K562 (cell line): ENCODE results near the gene POU4F2. TPM values are rescaled to one million over a fixed set of nuclear protein-coding genes. Genes with fewer than 3 reads are reported as not detected.

Experiments
- ATAC-seq: fragments of 200-7000 bp; cut with Tn5 transposase; 3 replicates; pipeline ENCODE4 v1.9.1; 2020; ENCODE audit warnings: moderate library complexity
- BruUV-seq: library from RNA; stranded (reverse); fragments of 400-500 nt; replicated peaks from 2 replicates; lab custom pipeline; 2021; lab: Mats Ljungman, UMichigan
- CTCF ChIA-PET: fragments of 300-600 bp; formaldehyde crosslinking; extraction: SDS; loops from one replicate; lab custom pipeline; 2021; ENCODE audit warnings: low intra/inter-chr PET ratio; lab: Yijun Ruan, JAX
- POLR2A ChIA-PET: fragments of 300-600, 350-650 bp; sonication (Branson Sonifier 250); formaldehyde crosslinking; extraction: SDS; loops from one replicate; lab custom pipeline; 2021; ENCODE audit warnings: antibody characterized with exemption, inconsistent platforms; lab: Yijun Ruan, JAX
- DNase-seq, 4 experiments: peaks; one replicate each; pipeline versions ENCODE4 v3.0.0 to v3.0.0-alpha.2; 2011 to 2018; ENCODE audit warnings: low spot score in 3 of 4, mixed read lengths in 3 of 4; ENCODE audit errors: extremely low read depth in 1 of 4
- FAIRE-seq: peaks from 2 replicates; lab custom pipeline; 2011; peaks lifted over from hg19 to GRCh38; lab: Jason Lieb, UNC
- H2AFZ ChIP-seq: 2 replicates; pipeline ENCODE4 v1.6.0; 2011; ENCODE audit warnings: low read depth, low read length, control low read depth, inconsistent platforms
- H3K27ac ChIP-seq: fragments of 200-600 bp; 3 replicates; pipeline ENCODE4 v1.8.0; 2011; ENCODE audit warnings: low read depth, mild to moderate bottlenecking, control low read depth, inconsistent platforms, low read length, moderate library complexity, mixed read lengths; ENCODE audit errors: extremely low read depth
- H3K27me3 ChIP-seq, 2 experiments: fragments of 300-600 bp in 1 of 2; 2 replicates in 1 of 2; 3 replicates in 1 of 2; pipeline versions ENCODE4 v1.6.0 to v1.8.0; 2011; ENCODE audit warnings: inconsistent platforms in 2 of 2, low read length in 2 of 2, mild to moderate bottlenecking in 1 of 2, mixed read lengths in 1 of 2, moderate library complexity in 1 of 2; ENCODE audit not compliant: control insufficient read depth in 2 of 2, insufficient read depth in 2 of 2
- H3K36me3 ChIP-seq: fragments of 300-600 bp; 3 replicates; pipeline ENCODE4 v1.8.0; 2011; ENCODE audit warnings: mild to moderate bottlenecking, low read length, inconsistent platforms; ENCODE audit not compliant: control insufficient read depth, insufficient read depth
- H3K4me1 ChIP-seq, 2 experiments: fragments of 200-600 bp in 1 of 2; replicated peaks in 1 of 2; 2 replicates in 1 of 2; 3 replicates in 1 of 2; pipeline versions ENCODE4 v1.5.1 to v1.8.0; 2011; ENCODE audit warnings: inconsistent platforms in 2 of 2, low read length in 2 of 2, mild to moderate bottlenecking in 1 of 2, mixed read lengths in 1 of 2, moderate library complexity in 1 of 2; ENCODE audit not compliant: control insufficient read depth in 2 of 2, insufficient read depth in 2 of 2
- H3K4me2 ChIP-seq: 2 replicates; pipeline ENCODE4 v1.6.1; 2011; ENCODE audit warnings: low read length, control low read depth, inconsistent platforms, mixed read lengths; ENCODE audit not compliant: insufficient read depth
- H3K4me3 ChIP-seq: fragments of 200-600 bp; sonication (generic), shearing (Covaris generic); 2 replicates; pipeline ENCODE4 v1.5.1; 2016; ENCODE audit warnings: control low read depth, inconsistent platforms
- H3K79me2 ChIP-seq: fragments of 200-600 bp; 3 replicates; pipeline ENCODE4 v1.8.0; 2011; ENCODE audit warnings: low read length, inconsistent platforms; ENCODE audit not compliant: control insufficient read depth, insufficient read depth
- H3K9ac ChIP-seq, 2 experiments: 2 replicates each; pipeline versions ENCODE4 v1.6.0 to v1.6.1; 2011; ENCODE audit warnings: low read depth in 2 of 2, low read length in 2 of 2, control low read depth in 1 of 2, inconsistent platforms in 1 of 2, mild to moderate bottlenecking in 1 of 2, mixed read lengths in 1 of 2; ENCODE audit not compliant: insufficient read depth in 1 of 2
- H3K9me1 ChIP-seq: one replicate; pipeline ENCODE4 v1.6.0; 2011; ENCODE audit warnings: inconsistent platforms, mild to moderate bottlenecking, low read length, moderate library complexity; ENCODE audit not compliant: control insufficient read depth, insufficient read depth
- H3K9me3 ChIP-seq: replicated peaks from 2 replicates; pipeline ENCODE4 v1.5.1; 2011; ENCODE audit warnings: low read depth, low read length, inconsistent platforms; ENCODE audit not compliant: control insufficient read depth, insufficient read depth
- H4K20me1 ChIP-seq: replicated peaks from 2 replicates; pipeline ENCODE4 v1.6.1; 2011; ENCODE audit warnings: low read length, inconsistent platforms, mixed read lengths; ENCODE audit not compliant: control insufficient read depth, insufficient read depth
- PTBP1 ChIP-seq: fragments of 200-400 bp; formaldehyde crosslinking; IDR thresholded peaks from 2 replicates; pipeline ENCODE4 v1.6.1; 2017; ENCODE audit warnings: low read depth, low read length
- SAP30 ChIP-seq: fragments of 200-600 bp; sonication (generic); IDR thresholded peaks from 2 replicates; pipeline ENCODE4 v1.6.1; 2012; ENCODE audit warnings: borderline replicate concordance, low read depth, mild to moderate bottlenecking, moderate library complexity, low read length, control low read depth, inconsistent platforms; ENCODE audit not compliant: insufficient read depth, poor library complexity, severe bottlenecking
- SMARCC2 ChIP-seq: fragments of 450-650 bp; IDR thresholded peaks from 2 replicates; pipeline ENCODE4 v1.6.1; 2017; ENCODE audit warnings: antibody characterized with exemption, moderate library complexity, mild to moderate bottlenecking, low read depth
- SNIP1 ChIP-seq: fragments of 450-650 bp; IDR thresholded peaks from 2 replicates; pipeline ENCODE4 v1.7.1; 2017; ENCODE audit warnings: low read depth, mild to moderate bottlenecking
- TEAD1 ChIP-seq, 2 experiments: fragments of 450-650 bp in 1 of 2; sonication (generic) in 1 of 2; formaldehyde crosslinking; IDR thresholded peaks; 2 replicates each; pipeline versions ENCODE4 v1.4.0 to v1.8.0; 2020 to 2022; ENCODE audit warnings: mild to moderate bottlenecking in 2 of 2, missing genetic modification reagents in 1 of 2
- ZNF584 ChIP-seq: fragments of 200-800 bp; sonication (Bioruptor generic); IDR thresholded peaks from 2 replicates; pipeline ENCODE4 v1.6.1; 2016; ENCODE audit warnings: low read depth, mild to moderate bottlenecking, missing genetic modification characterization, missing compliant biosample characterization
- ZNF586 ChIP-seq: fragments of 450-650 bp; formaldehyde crosslinking; conservative IDR thresholded peaks from 2 replicates; pipeline ENCODE4 v1.4.0; 2020; ENCODE audit warnings: mild to moderate bottlenecking, moderate library complexity
- WGBS: fragments of 100-300 bp; shearing (Covaris generic); methylation state at CpG from one replicate; pipeline ENCODE4 v1.1.6; 2016; ENCODE audit warnings: low coverage, mixed read lengths; ENCODE audit not compliant: insufficient coverage; ENCODE audit errors: missing lambda C conversion rate; 5-methylcytosine and 5-hydroxymethylcytosine counted together
- in situ Hi-C: fragments of 300-500 bp; cut with MboI; formaldehyde crosslinking; loops from 4 replicates; pipeline ENCODE4 v1.15.0; 2018; ENCODE audit warnings: inconsistent platforms, mixed read lengths
- intact Hi-C: fragments of 100-400 bp; cut with micrococcal nuclease; formaldehyde crosslinking; loops from 2 replicates; pipeline ENCODE4 v1.14.2; 2022
- polyA plus RNA-seq, 8 experiments: library from polyadenylated mRNA; depleted of rRNA in 4 of 8; stranded (reverse) in 5 of 8; unstranded in 3 of 8; fragments of >200 nt; fragmentation: Nextera tagmentation in 2 of 8; fragmentation: Illumina TruSeq in 1 of 8; extraction: Ambion mirVana in 2 of 8; extraction: Trizol in 1 of 8; gene quantifications; 2 replicates each; pipeline versions ENCODE4 v1.2.1 to v1.2.3, GENCODE V29; 2011 to 2014; ENCODE audit warnings: inconsistent platforms in 1 of 8, missing spikeins in 1 of 8
- total RNA-seq, 7 experiments: library from RNA; depleted of rRNA in 6 of 7; stranded (reverse); fragments of >200 nt in 6 of 7; fragmentation: Illumina TruSeq in 2 of 7; extraction: Trizol in 2 of 7; gene quantifications; 2 replicates each; pipeline versions ENCODE4 v1.2.1 to v1.2.3, GENCODE V29; 2011 to 2021; ENCODE audit warnings: low replicate concordance in 1 of 7
- TF ChIP-seq, protein P1 (sequence below): fragments of 250-450 bp; sonication (Bioruptor Pico); IDR thresholded peaks from 2 replicates; pipeline ENCODE4 v1.4.0; 2020; ENCODE audit warnings: borderline replicate concordance
- TF ChIP-seq, protein P2 (sequence below): sonication (generic); formaldehyde crosslinking; IDR thresholded peaks from 2 replicates; pipeline ENCODE4 v1.8.1; 2022; ENCODE audit warnings: missing genetic modification reagents
- TF ChIP-seq, protein P3 (sequence below): fragments of 450-650 bp; IDR thresholded peaks from 2 replicates; pipeline ENCODE4 v1.6.1; 2016; ENCODE audit warnings: mild to moderate bottlenecking
- TF ChIP-seq, protein P4 (sequence below): fragments of 250-450 bp; sonication (Bioruptor Pico); IDR thresholded peaks from 2 replicates; pipeline ENCODE4 v1.4.0; 2020; ENCODE audit warnings: mild to moderate bottlenecking

The POU4F2 gene
- total and polyA plus RNA-seq, 9 of the 15 experiments (the other 6 are each of a cell fraction or from before 2014, with no cell fraction given): not detected

DNA sequence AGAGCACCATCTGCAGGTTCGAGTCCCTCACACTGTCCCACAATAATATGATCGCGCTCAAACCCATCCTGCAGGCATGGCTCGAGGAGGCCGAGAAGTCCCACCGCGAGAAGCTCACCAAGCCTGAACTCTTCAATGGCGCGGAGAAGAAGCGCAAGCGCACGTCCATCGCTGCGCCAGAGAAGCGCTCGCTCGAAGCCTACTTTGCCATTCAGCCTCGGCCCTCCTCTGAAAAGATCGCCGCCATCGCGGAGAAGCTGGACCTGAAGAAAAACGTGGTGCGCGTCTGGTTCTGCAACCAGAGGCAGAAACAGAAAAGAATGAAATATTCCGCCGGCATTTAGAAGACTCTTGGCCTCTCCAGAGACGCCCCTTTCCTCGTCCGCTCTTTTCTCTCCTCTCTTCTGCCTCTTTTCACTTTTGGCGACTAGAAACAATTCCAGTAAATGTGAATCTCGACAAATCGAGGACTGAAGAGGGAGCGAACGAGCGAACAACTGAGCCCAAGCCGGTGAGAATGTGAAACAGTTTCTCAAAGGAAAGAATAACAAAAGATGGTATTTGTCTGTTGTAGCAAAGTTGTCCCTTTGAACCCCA lies 1.9 kb downstream of the POU4F2 start:
- Histone ChIP-seq H3K4me2 (no peak overlapping the region), H3K27ac (no peak overlapping the region), H2AFZ (no peak overlapping the region), H3K79me2 (no peaks in the 10 kb centered on the region), H3K9me3 (no peaks in the 10 kb centered on the region), H3K4me1 (peaks cover 0 to 4% of the 10 kb centered on the region in 2 experiments; a peak in 2 of 5 replicates), H4K20me1 (0 out of 2 replicates have a peak, but pooled peaks cover 5% of the 10 kb centered on the region), H3K27me3 (peaks cover 2 to 26% of the 10 kb centered on the region in 2 experiments; a peak in 2 of 5 replicates), H3K9ac (no peak overlapping the region), H3K36me3 (no peaks in the 10 kb centered on the region), H3K4me3 (no peak overlapping the region), H3K9me1 (no peaks in the 10 kb centered on the region)
- DNase-seq (no peak), ATAC-seq (no peak), FAIRE-seq (no peak)
- intact Hi-C loops (loop anchor here (10.0 kb wide), 1 partner anchor 296 kb away; no protein-coding TSS in a partner anchor), in situ Hi-C loops (no loop called here)
- ChIA-PET POLR2A (no interaction called here), CTCF (no interaction called here)
- TF ChIP-seq, protein P1, sequence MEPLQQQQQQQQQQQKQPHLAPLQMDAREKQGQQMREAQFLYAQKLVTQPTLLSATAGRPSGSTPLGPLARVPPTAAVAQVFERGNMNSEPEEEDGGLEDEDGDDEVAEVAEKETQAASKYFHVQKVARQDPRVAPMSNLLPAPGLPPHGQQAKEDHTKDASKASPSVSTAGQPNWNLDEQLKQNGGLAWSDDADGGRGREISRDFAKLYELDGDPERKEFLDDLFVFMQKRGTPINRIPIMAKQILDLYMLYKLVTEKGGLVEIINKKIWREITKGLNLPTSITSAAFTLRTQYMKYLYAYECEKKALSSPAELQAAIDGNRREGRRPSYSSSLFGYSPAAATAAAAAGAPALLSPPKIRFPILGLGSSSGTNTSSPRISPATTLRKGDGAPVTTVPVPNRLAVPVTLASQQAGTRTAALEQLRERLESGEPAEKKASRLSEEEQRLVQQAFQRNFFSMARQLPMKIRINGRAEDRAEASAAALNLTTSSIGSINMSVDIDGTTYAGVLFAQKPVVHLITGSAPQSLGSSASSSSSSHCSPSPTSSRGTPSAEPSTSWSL (CRISPR knock-in tag): no peak
- TF ChIP-seq, protein P2, sequence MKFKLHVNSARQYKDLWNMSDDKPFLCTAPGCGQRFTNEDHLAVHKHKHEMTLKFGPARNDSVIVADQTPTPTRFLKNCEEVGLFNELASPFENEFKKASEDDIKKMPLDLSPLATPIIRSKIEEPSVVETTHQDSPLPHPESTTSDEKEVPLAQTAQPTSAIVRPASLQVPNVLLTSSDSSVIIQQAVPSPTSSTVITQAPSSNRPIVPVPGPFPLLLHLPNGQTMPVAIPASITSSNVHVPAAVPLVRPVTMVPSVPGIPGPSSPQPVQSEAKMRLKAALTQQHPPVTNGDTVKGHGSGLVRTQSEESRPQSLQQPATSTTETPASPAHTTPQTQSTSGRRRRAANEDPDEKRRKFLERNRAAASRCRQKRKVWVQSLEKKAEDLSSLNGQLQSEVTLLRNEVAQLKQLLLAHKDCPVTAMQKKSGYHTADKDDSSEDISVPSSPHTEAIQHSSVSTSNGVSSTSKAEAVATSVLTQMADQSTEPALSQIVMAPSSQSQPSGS: no peak
- TF ChIP-seq, protein P3, sequence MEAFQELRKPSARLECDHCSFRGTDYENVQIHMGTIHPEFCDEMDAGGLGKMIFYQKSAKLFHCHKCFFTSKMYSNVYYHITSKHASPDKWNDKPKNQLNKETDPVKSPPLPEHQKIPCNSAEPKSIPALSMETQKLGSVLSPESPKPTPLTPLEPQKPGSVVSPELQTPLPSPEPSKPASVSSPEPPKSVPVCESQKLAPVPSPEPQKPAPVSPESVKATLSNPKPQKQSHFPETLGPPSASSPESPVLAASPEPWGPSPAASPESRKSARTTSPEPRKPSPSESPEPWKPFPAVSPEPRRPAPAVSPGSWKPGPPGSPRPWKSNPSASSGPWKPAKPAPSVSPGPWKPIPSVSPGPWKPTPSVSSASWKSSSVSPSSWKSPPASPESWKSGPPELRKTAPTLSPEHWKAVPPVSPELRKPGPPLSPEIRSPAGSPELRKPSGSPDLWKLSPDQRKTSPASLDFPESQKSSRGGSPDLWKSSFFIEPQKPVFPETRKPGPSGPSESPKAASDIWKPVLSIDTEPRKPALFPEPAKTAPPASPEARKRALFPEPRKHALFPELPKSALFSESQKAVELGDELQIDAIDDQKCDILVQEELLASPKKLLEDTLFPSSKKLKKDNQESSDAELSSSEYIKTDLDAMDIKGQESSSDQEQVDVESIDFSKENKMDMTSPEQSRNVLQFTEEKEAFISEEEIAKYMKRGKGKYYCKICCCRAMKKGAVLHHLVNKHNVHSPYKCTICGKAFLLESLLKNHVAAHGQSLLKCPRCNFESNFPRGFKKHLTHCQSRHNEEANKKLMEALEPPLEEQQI: no peak
- no peak for TF ChIP-seq SMARCC2
- TF ChIP-seq, protein P4, sequence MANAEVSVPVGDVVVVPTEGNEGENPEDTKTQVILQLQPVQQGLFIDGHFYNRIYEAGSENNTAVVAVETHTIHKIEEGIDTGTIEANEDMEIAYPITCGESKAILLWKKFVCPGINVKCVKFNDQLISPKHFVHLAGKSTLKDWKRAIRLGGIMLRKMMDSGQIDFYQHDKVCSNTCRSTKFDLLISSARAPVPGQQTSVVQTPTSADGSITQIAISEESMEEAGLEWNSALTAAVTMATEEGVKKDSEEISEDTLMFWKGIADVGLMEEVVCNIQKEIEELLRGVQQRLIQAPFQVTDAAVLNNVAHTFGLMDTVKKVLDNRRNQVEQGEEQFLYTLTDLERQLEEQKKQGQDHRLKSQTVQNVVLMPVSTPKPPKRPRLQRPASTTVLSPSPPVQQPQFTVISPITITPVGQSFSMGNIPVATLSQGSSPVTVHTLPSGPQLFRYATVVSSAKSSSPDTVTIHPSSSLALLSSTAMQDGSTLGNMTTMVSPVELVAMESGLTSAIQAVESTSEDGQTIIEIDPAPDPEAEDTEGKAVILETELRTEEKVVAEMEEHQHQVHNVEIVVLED (CRISPR knock-in tag): no peak
- TF ChIP-seq SAP30: no peak
- no peak for TF ChIP-seq ZNF586 (CRISPR knock-in tag)
- no peak for TF ChIP-seq PTBP1
- no peak for TF ChIP-seq ZNF584 (CRISPR knock-in tag)
- no peak for TF ChIP-seq TEAD1 (CRISPR knock-in tag; IDR thresholded peaks at IDR 0.05)
- TF ChIP-seq SNIP1: no peak
- 27% methylated on average over 35 of the region's 37 CpGs for WGBS
- BruUV-seq: no TSS peak
